ENCODE data around the gene OR4N5.

DNA sequence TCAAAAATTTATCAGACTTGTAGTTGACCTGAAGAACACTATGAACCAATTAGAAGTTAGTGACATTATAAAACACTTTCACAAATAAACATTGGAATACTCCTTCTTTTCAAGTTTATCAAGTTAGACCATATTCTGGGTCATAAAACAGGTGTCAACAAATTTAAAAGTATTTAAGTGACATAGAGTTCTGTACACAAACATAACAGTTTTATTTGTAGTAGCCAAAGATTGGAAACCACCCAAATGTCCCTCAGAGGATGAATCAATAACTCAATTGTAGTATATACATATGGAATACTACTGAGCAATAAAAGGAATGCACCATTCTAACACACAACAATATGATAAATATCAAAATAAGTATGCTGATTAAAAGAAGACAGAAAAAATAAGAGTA is 28.5 kb downstream of the OR4N5 start:
- TF ChIP-seq POLR2AphosphoS5 (IDR thresholded peaks at IDR 0.05; ENCODE audit: low read depth, low read length) (no peak), TAF1 (IDR thresholded peaks at IDR 0.05; ENCODE audit: borderline replicate concordance, low read depth, low read length) (no peak)

Measured in GM12892 (cell line).